ENCODE results near the gene LAGE3.

DNA sequence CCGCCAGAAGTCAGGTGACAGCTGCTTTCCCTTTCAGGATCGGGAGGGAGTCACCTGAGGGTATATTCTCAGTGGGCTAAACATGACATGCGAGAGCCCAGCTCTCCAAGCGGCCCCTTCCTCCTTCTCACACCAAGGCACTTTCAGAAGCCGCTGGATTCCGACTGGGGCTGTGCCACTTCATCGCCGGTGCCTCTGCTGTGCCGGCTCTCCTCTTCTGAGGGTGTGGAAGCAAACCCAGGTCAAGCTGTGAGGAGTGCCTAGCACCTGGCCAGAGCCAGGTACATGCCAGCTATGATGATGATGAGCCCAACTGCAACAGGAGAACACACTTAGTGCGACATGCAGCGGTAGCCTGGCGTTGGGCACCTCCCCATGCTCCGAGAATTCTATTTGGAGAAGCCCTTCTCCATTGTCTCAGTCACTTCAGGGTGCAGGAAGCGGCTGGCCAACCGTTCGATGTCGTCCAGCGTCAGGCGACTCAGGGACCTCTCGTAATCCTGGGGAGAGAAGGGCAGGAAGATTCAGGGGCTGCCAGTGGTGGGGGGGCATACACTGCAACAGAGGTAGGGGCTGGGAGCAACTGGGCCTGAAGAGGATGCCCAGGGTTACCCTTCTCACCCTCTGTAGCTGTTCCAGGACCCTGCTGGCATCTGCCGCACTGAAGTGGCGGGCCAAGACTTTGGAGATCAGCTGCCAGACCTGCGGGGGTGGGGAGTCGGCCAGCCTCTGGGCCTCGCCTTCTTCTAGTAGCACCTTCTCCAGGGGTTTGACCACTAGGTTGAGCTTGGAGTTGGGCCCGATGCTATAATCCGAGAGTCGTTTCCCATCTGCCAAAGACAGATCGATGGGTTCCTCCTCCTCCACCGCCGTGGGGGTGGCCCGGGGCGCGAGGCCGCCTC is 6.3 kb upstream of the LAGE3 start:
- TF ChIP-seq, protein P1, sequence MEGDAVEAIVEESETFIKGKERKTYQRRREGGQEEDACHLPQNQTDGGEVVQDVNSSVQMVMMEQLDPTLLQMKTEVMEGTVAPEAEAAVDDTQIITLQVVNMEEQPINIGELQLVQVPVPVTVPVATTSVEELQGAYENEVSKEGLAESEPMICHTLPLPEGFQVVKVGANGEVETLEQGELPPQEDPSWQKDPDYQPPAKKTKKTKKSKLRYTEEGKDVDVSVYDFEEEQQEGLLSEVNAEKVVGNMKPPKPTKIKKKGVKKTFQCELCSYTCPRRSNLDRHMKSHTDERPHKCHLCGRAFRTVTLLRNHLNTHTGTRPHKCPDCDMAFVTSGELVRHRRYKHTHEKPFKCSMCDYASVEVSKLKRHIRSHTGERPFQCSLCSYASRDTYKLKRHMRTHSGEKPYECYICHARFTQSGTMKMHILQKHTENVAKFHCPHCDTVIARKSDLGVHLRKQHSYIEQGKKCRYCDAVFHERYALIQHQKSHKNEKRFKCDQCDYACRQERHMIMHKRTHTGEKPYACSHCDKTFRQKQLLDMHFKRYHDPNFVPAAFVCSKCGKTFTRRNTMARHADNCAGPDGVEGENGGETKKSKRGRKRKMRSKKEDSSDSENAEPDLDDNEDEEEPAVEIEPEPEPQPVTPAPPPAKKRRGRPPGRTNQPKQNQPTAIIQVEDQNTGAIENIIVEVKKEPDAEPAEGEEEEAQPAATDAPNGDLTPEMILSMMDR (IDR thresholded peaks at IDR 0.05), result no peak
- no peak for TF ChIP-seq POLR2A (IDR thresholded peaks at IDR 0.05)
